ENCODE measurements around the gene PTCH1. TPM values are rescaled to one million over a fixed set of nuclear protein-coding genes. Genes with fewer than 3 reads are reported as not detected.

The PTCH1 gene
- total RNA-seq, 2 donors from 2014 or later: 8.3 to 47.5 TPM

DNA sequence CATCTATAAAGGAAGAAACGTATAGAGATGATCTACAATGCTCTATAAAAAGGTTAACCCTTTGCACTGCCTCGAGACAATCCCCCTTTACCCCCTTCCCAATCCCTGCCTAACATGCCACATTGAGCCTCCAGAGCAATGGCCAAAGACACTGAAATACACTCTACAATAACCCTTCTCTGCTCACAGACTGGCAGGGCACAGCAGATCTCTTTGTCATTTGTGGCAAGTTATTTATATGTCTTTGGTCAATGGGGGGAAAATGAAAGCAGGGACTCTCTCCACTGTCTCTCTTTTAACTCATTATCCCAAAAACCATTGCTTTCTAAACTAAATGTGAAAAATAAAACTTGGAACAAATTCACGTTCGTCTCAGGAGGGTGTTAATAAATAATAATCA lies 51.7 kb downstream of the PTCH1 start:
- 68 to 77% methylated on average over 4 of the region's 4 CpGs for WGBS, 2 donors
- no peak for ATAC-seq
- no peaks in the 10 kb centered on the region for H3K4me1 ChIP-seq
- H3K9me3 ChIP-seq: no peaks in the 10 kb centered on the region
- H3K27ac ChIP-seq: no peak overlapping the region
- intact Hi-C loops (cut with DNase I): no loop called here
- H3K4me3 ChIP-seq: no peak overlapping the region
- no peaks in the 10 kb centered on the region for H3K27me3 ChIP-seq
- H3K36me3 ChIP-seq (replicated peaks in 1 of 2; ENCODE audit: insufficient read depth in 1 of 2, low read depth in 2 of 2): peaks cover 3 to 12% of the 10 kb centered on the region in 2 donors
- TF ChIP-seq CTCF (IDR thresholded peaks at IDR 0.05) (no peak), POLR2A (IDR thresholded peaks at IDR 0.05) (no peak)
- DNase-seq: no peak

GRCh38 chr9:95463148-95464060 lies 53.4 kb downstream of the PTCH1 start:
- TF ChIP-seq POLR2A (IDR thresholded peaks at IDR 0.05): no peak
- TF ChIP-seq CTCF (IDR thresholded peaks at IDR 0.05): no peak
- Histone ChIP-seq H3K36me3 (replicated peaks in 1 of 2; ENCODE audit: insufficient read depth in 1 of 2, low read depth in 2 of 2) (peaks cover 3 to 8% of the 10 kb centered on the region in 2 donors), H3K9me3 (no peaks in the 10 kb centered on the region), H3K27ac (peak overlapping the region in 3 of 4 donors; percentile 54 to 66 (median 66)), H3K4me1 (no peaks in the 10 kb centered on the region), H3K27me3 (no peaks in the 10 kb centered on the region), H3K4me3 (no peak overlapping the region)
- 70 to 86% methylated on average over 21 of the region's 21 CpGs for WGBS, 2 donors
- DNase-seq (no peak), ATAC-seq (no peak)
- intact Hi-C loops (cut with DNase I): no loop called here

DNA sequence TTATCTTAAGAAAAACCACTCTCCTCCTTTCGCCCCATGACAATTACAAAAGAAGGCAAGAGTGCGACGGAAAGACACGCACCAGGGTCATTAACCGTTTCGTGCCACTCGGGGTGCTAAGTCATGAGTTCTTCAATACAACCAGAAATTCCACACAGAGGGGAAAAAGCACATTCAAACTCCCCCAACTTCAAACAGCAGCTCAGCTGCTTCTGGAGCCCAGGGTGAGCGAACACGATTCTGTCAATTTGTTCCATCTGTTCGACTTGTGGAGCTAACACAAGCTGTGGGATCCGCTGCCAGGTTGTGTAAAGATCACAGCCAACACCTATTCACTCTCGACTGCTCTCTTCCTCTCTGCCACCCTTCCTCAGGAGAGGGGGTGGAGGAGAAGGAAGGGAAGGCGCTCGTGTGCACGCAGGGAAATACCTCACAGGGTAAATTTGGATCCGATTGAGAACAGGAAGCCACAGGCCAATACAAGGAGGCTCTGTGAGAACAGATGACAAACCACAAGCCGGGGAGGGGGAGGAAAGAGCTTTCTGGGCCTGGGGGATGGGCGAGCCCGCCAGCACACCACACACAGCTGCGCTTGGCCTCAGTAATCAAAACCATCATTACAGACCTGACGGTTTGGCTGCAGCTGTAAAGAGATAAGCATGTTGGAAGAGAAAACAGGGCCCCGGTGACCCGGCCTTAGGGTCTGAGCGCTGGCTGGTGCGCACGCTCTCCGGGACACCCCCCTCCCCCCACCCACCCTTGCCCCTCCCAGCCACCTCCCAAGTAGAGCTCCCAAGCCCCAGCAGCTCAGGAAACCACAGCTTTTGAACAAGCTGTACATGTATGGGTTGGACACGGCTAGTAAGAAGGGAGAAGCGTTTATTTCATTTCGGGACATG lies 54.3 kb downstream of the PTCH1 start:
- WGBS, 2 donors: 36 to 63% methylated on average over 29 to 30 of the region's 30 CpGs
- peak; percentile 41 to 74 (median 60) for DNase-seq
- H3K27me3 ChIP-seq: no peaks in the 10 kb centered on the region
- TF ChIP-seq CTCF (IDR thresholded peaks at IDR 0.05): no peak
- TF ChIP-seq POLR2A (IDR thresholded peaks at IDR 0.05): no peak
- peak overlapping the region in 3 of 4 donors; percentile 54 to 66 (median 66) for H3K27ac ChIP-seq
- no peak overlapping the region for H3K4me3 ChIP-seq
- H3K4me1 ChIP-seq: no peaks in the 10 kb centered on the region
- peaks cover 3 to 11% of the 10 kb centered on the region in 2 donors for H3K36me3 ChIP-seq (replicated peaks in 1 of 2; ENCODE audit: insufficient read depth in 1 of 2, low read depth in 2 of 2)
- ATAC-seq: peak; percentile 90
- H3K9me3 ChIP-seq: no peaks in the 10 kb centered on the region
- intact Hi-C loops (cut with DNase I): no loop called here

GRCh38 chr9:95461448-95462248 lies 55.1 kb downstream of the PTCH1 start:
- TF ChIP-seq POLR2A (IDR thresholded peaks at IDR 0.05): no peak
- no peak for TF ChIP-seq CTCF (IDR thresholded peaks at IDR 0.05)
- no peak for ATAC-seq
- WGBS, 2 donors: 89 to 93% methylated on average over 17 of the region's 17 CpGs
- Histone ChIP-seq H3K4me1 (no peaks in the 10 kb centered on the region), H3K27ac (peak overlapping the region in 1 of 4 donors; percentile 66), H3K9me3 (no peaks in the 10 kb centered on the region), H3K27me3 (no peaks in the 10 kb centered on the region), H3K36me3 (replicated peaks in 1 of 2; ENCODE audit: insufficient read depth in 1 of 2, low read depth in 2 of 2) (peaks cover 0 to 9% of the 10 kb centered on the region in 2 donors), H3K4me3 (no peak overlapping the region)
- no peak for DNase-seq
- intact Hi-C loops (cut with DNase I): no loop called here
